Measurements from ENCODE around the gene TMEM98. TPM values are rescaled to one million over a fixed set of nuclear protein-coding genes. Genes with fewer than 3 reads are reported as not detected.
A peak's percentile ranks its signal among the peaks of the same experiment; 100 is the strongest.

The TMEM98 gene
- total and polyA plus RNA-seq, 9 of the 15 experiments (the other 6 are each of a cell fraction or from before 2014, with no cell fraction given), result 33.5 to 164 (median 84.7) TPM

DNA sequence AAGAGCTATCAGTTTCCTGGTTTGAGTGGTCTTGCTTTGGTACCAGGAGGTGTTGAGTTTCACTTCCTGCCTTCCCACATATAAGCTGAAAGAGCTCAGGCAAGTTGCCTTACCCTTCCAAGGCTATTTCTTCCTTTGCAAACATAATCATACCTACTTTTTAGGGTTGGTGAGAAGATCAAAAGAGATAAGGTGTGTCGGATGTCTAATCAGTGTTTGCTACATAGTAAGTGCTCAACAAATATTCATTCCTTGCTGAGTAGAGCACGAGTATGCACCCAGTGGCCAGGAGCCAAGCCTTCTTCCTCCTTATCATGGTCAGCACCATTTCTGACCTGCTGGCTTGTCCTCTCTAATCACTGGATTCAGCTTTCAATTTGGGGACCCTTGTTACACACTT is 12.7 kb upstream of the TMEM98 start:
- Histone ChIP-seq H4K20me1 (replicated peaks; ENCODE audit: control insufficient read depth, insufficient read depth, low read length) (no peaks in the 10 kb centered on the region), H2AFZ (ENCODE audit: low read depth, low read length) (peak overlapping the region; percentile 79), H3K79me2 (ENCODE audit: control insufficient read depth, insufficient read depth, low read length) (no peaks in the 10 kb centered on the region), H3K4me2 (ENCODE audit: insufficient read depth, low read length) (peak overlapping the region; percentile 57; the same call in 1 of the 2 replicates), H3K36me3 (ENCODE audit: control insufficient read depth, insufficient read depth, low read length) (no peaks in the 10 kb centered on the region), H3K27me3 (ENCODE audit: control insufficient read depth in 2 of 2, insufficient read depth in 2 of 2, low read length in 2 of 2) (no peaks in the 10 kb centered on the region), H3K9me3 (replicated peaks; ENCODE audit: control insufficient read depth, insufficient read depth, low read depth, low read length) (no peaks in the 10 kb centered on the region; the same call in 1 of the 2 replicates), H3K4me3 (no peak overlapping the region), H3K9me1 (ENCODE audit: control insufficient read depth, insufficient read depth, low read length) (no peaks in the 10 kb centered on the region), H3K9ac (ENCODE audit: insufficient read depth in 1 of 2, low read depth in 2 of 2, low read length in 2 of 2) (no peak overlapping the region; a peak in 1 of 4 replicates), H3K27ac (ENCODE audit: extremely low read depth, low read depth, low read length) (peak overlapping the region; percentile 47; the same call in 2 of the 3 replicates), H3K4me1 (replicated peaks in 1 of 2; ENCODE audit: control insufficient read depth in 2 of 2, insufficient read depth in 2 of 2, low read length in 2 of 2) (peaks cover 21 to 55% of the 10 kb centered on the region in 2 experiments)
- DNase-seq (ENCODE audit: extremely low read depth in 1 of 4, low spot score in 3 of 4) (peak in 2 of 4 experiments; percentile 47 to 74), ATAC-seq (peak; percentile 34; the same call in 1 of the 3 replicates), FAIRE-seq (peak; percentile 93)
- 0% methylated on average over 2 of the region's 2 CpGs for WGBS (ENCODE audit: insufficient coverage, low coverage, missing lambda C conversion rate)
- in situ Hi-C loops (cut with MboI) (no loop called here), intact Hi-C loops (cut with micrococcal nuclease) (no loop called here)
- ChIA-PET CTCF (ENCODE audit: low intra/inter-chr PET ratio) (no interaction called here), POLR2A (interaction anchor here (4.8 kb wide), 1 partner anchor 14 kb away, joined by 26 read pairs; the partner anchor contains the start of gene TMEM98)
- BruUV-seq (replicated peaks), result no TSS peak
- peak; percentile 71; the same call in 1 of the 2 replicates for TF ChIP-seq BCOR (IDR thresholded peaks at IDR 0.05)
- TF ChIP-seq ZNF175 (CRISPR knock-in tag; IDR thresholded peaks at IDR 0.05; ENCODE audit: low read depth), result no peak
- no peak for TF ChIP-seq ZNF589 (CRISPR knock-in tag; IDR thresholded peaks at IDR 0.05; ENCODE audit: low read depth)
- TF ChIP-seq NCOR1 (IDR thresholded peaks at IDR 0.05), result peak; percentile 44; the same call in 1 of the 2 replicates
- TF ChIP-seq, protein P1, sequence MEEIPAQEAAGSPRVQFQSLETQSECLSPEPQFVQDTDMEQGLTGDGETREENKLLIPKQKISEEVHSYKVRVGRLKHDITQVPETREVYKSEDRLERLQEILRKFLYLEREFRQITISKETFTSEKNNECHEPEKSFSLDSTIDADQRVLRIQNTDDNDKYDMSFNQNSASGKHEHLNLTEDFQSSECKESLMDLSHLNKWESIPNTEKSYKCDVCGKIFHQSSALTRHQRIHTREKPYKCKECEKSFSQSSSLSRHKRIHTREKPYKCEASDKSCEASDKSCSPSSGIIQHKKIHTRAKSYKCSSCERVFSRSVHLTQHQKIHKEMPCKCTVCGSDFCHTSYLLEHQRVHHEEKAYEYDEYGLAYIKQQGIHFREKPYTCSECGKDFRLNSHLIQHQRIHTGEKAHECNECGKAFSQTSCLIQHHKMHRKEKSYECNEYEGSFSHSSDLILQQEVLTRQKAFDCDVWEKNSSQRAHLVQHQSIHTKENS (CRISPR knock-in tag; IDR thresholded peaks at IDR 0.05), result no peak
- TF ChIP-seq, protein P2, sequence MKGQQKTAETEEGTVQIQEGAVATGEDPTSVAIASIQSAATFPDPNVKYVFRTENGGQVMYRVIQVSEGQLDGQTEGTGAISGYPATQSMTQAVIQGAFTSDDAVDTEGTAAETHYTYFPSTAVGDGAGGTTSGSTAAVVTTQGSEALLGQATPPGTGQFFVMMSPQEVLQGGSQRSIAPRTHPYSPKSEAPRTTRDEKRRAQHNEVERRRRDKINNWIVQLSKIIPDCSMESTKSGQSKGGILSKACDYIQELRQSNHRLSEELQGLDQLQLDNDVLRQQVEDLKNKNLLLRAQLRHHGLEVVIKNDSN (CRISPR knock-in tag; IDR thresholded peaks at IDR 0.05), result no peak
- no peak for TF ChIP-seq ZNF785 (CRISPR knock-in tag; IDR thresholded peaks at IDR 0.05)
- TF ChIP-seq ZFP30 (CRISPR knock-in tag; IDR thresholded peaks at IDR 0.05; ENCODE audit: borderline replicate concordance), result no peak
- peak; percentile 50 for TF ChIP-seq CBFA2T2 (conservative IDR thresholded peaks at IDR 0.05)
- TF ChIP-seq HDAC2 (IDR thresholded peaks at IDR 0.05), result 0 out of 2 replicates have a peak, but pooled peaks have one; percentile 34
- peak; percentile 53; the same call in 1 of the 2 replicates for TF ChIP-seq TAL1 (IDR thresholded peaks at IDR 0.05)
- TF ChIP-seq ZNF75A (CRISPR knock-in tag; IDR thresholded peaks at IDR 0.05), result no peak
- no peak for TF ChIP-seq GABPB2 (CRISPR knock-in tag; conservative IDR thresholded peaks at IDR 0.05)
- TF ChIP-seq CSDE1 (IDR thresholded peaks at IDR 0.05), result no peak
- TF ChIP-seq GABPB1 (CRISPR knock-in tag; IDR thresholded peaks at IDR 0.05), result no peak
- no peak for TF ChIP-seq MCM7 (IDR thresholded peaks at IDR 0.05)
- TF ChIP-seq NONO (IDR thresholded peaks at IDR 0.05; ENCODE audit: low read depth in 2 of 2, low read length in 1 of 2), result no peak
- peak; percentile 66 for TF ChIP-seq ARID1B (IDR thresholded peaks at IDR 0.05)
- TF ChIP-seq ELF4 (CRISPR knock-in tag; IDR thresholded peaks at IDR 0.05), result no peak
- TF ChIP-seq DIDO1 (tag; IDR thresholded peaks at IDR 0.05; ENCODE audit: low read depth), result no peak
- no peak for TF ChIP-seq KDM4B (IDR thresholded peaks at IDR 0.05; ENCODE audit: borderline replicate concordance in 2 of 2, low read depth in 1 of 2)
- TF ChIP-seq RBBP5 (IDR thresholded peaks at IDR 0.05; ENCODE audit: borderline replicate concordance, insufficient read depth, low read length, poor library complexity, severe bottlenecking), result no peak
- no peak for TF ChIP-seq ATF1 (CRISPR knock-in tag; IDR thresholded peaks at IDR 0.05)
- TF ChIP-seq ATF1 (tag; IDR thresholded peaks at IDR 0.05), result no peak

All from K562 (cell line).